Upper lobe of right lung (tissue), 1 donor: Measurements from ENCODE around the gene SRSF8. TPM values are rescaled to one million over a fixed set of nuclear protein-coding genes. Genes with fewer than 3 reads are reported as not detected.

ENCODE experiments used
- ATAC-seq: fragments of 200-7000 bp; cut with Tn5 transposase; one replicate; pipeline ENCODE4 v1.9.1; 2020; ENCODE audit warnings: mild to moderate bottlenecking, moderate library complexity
- DNase-seq: peaks from one replicate; pipeline ENCODE4 v3.0.0-alpha.2; 2020
- H3K27ac ChIP-seq: fragments of 200-600 bp; one replicate; pipeline ENCODE4 v1.8.0; 2022
- H3K27me3 ChIP-seq: fragments of 200-600 bp; one replicate; pipeline ENCODE4 v1.8.0; 2022; ENCODE audit warnings: mild to moderate bottlenecking
- H3K36me3 ChIP-seq: fragments of 200-600 bp; one replicate; pipeline ENCODE4 v1.8.0; 2022
- H3K4me1 ChIP-seq: fragments of 200-600 bp; one replicate; pipeline ENCODE4 v1.8.0; 2022
- H3K4me3 ChIP-seq: fragments of 200-600 bp; one replicate; pipeline ENCODE4 v1.8.0; 2022; ENCODE audit warnings: mild to moderate bottlenecking
- H3K9me3 ChIP-seq: fragments of 200-600 bp; one replicate; pipeline ENCODE4 v1.8.0; 2022
- intact Hi-C: fragments of 100-400 bp; cut with DNase I; formaldehyde crosslinking; loops from one replicate; pipeline ENCODE4 v1.11.0; 2022
- total RNA-seq: library from RNA; stranded (reverse); fragmentation: NEBNext Ultra II Directional; extraction: Animal tissue kit (Norgen Biotek cat#: 25700); gene quantifications from one replicate; pipeline ENCODE4 v1.2.1, GENCODE V29; 2021
- TF ChIP-seq, protein P1 (sequence below): fragments of 200-600 bp; IDR thresholded peaks from one replicate; pipeline ENCODE4 v1.8.0; 2022; ENCODE audit warnings: antibody characterized with exemption
- donor health status: DM: no; HTN: yes; CAD: no; lungs with severe emphysema.

Gene SRSF8
- total RNA-seq, 1 donor from 2014 or later = 42.2 TPM

DNA sequence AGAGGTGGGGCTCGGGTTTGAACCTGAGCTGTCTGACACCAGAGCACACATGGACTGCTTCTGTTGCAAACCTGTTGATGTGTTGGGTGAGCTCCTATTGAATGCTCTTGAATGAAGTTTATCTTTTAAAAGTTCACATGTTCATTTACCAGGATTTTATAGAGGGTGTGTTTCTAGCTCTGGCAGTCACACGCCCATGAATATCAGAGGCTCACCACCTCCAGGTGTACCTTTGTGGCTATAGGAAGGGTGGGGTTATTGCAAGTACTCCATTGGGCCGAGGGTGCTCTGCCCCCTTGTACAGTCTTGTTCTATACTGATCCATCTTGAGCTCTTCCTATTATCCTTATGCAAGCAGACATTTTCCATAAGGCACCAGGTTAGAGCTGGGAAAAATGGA is 32.1 kb downstream of the SRSF8 start:
- intact Hi-C loops = no loop called here
- ATAC-seq = no peak

DNA sequence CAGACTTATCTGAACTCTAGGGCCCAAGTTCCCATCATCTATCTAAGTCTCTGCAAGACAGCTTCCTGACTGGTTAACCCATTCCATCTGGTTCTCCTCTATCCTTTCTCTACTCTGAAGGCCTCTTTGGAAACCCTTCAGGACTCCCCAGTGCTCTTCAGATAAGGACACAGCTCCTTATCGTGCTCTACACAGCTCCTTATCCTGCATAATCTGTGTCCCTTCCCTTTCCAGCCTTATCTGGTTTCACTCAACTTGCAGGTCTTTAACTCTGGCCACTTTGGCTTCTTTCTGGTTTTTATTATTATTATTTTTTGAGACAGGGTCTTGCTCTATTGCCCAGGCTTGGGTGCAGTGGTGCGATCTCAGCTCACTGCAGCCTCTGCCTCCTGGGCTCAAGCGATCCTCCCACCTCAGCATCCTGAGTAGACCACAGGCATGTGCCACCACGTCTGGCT is 33.5 kb downstream of the SRSF8 start:
- H3K36me3 ChIP-seq = no peaks in the 10 kb centered on the region
- ATAC-seq (no peak), DNase-seq (no peak)
- no peaks in the 10 kb centered on the region for H3K27me3 ChIP-seq
- no peak overlapping the region for H3K4me3 ChIP-seq
- H3K9me3 ChIP-seq = no peaks in the 10 kb centered on the region
- intact Hi-C loops = no loop called here
- H3K27ac ChIP-seq = no peak overlapping the region
- no peaks in the 10 kb centered on the region for H3K4me1 ChIP-seq
- TF ChIP-seq, protein P1, sequence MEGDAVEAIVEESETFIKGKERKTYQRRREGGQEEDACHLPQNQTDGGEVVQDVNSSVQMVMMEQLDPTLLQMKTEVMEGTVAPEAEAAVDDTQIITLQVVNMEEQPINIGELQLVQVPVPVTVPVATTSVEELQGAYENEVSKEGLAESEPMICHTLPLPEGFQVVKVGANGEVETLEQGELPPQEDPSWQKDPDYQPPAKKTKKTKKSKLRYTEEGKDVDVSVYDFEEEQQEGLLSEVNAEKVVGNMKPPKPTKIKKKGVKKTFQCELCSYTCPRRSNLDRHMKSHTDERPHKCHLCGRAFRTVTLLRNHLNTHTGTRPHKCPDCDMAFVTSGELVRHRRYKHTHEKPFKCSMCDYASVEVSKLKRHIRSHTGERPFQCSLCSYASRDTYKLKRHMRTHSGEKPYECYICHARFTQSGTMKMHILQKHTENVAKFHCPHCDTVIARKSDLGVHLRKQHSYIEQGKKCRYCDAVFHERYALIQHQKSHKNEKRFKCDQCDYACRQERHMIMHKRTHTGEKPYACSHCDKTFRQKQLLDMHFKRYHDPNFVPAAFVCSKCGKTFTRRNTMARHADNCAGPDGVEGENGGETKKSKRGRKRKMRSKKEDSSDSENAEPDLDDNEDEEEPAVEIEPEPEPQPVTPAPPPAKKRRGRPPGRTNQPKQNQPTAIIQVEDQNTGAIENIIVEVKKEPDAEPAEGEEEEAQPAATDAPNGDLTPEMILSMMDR = no peak

More for the DNA sequence above, 32.1 kb downstream of the SRSF8 start:
- H3K4me1 ChIP-seq = no peaks in the 10 kb centered on the region
- H3K4me3 ChIP-seq = no peak overlapping the region
- no peaks in the 10 kb centered on the region for H3K27me3 ChIP-seq
- TF ChIP-seq, protein P1 = no peak
- DNase-seq = no peak
- no peaks in the 10 kb centered on the region for H3K9me3 ChIP-seq
- H3K27ac ChIP-seq = no peak overlapping the region
- H3K36me3 ChIP-seq = no peaks in the 10 kb centered on the region

DNA sequence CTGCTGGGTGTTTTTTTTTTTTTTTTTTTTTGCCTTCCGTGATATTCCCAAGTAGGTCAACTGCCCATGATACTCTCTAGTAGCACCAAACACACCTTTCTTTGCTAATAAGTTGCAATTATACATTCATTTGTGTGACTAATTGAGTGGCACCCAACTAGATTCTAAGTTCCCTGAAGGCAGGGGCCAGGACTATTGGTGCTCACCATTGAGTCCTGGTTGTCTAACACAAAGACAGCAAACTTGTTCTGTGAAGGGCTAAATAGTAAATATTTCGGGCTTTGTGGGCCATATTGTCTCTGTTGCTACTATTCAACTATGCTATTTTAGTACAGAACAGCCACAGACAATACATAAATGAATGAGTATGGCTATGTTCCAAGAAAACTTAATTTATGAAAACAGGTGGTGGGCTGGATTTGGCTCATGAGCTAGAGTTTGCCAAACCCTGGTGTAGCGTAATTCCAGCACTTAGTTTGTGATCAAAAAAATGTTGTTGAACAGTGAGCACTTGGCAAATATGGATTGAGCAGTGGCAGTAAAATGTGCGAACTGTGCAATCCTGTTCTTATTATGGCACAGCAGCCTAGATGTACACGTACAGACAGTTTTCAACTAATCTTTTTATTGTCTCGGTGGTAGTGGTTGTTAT is 34.3 kb downstream of the SRSF8 start:
- ATAC-seq (no peak), DNase-seq (no peak)
- TF ChIP-seq, protein P1 = no peak
- H3K4me1 ChIP-seq = no peaks in the 10 kb centered on the region
- intact Hi-C loops = no loop called here
- H3K9me3 ChIP-seq = no peaks in the 10 kb centered on the region
- no peaks in the 10 kb centered on the region for H3K27me3 ChIP-seq
- H3K4me3 ChIP-seq = no peak overlapping the region
- H3K36me3 ChIP-seq = no peaks in the 10 kb centered on the region
- no peak overlapping the region for H3K27ac ChIP-seq

DNA sequence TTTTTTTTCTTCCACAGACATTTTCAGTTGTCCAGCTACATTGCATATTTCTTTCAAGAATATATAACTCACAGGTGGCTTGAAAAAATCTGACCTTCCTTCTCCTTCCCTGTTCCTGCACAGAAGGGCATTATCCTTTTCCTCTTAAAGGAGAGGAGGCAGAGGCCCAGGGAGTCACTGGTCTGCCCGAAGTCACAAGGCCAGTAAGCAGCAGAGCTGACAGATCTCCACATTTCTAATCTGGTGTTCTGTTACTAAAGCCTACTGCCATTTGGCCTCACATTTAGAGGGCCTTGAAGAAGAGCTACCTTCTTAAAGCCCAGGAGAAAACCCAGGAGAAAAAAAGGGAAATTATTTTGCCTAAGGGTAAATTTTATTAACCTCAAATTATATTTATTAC is 35.2 kb downstream of the SRSF8 start:
- TF ChIP-seq, protein P1 = no peak
- Histone ChIP-seq H3K9me3 (no peaks in the 10 kb centered on the region), H3K4me1 (no peaks in the 10 kb centered on the region), H3K27me3 (no peaks in the 10 kb centered on the region), H3K36me3 (no peaks in the 10 kb centered on the region), H3K4me3 (no peak overlapping the region), H3K27ac (no peak overlapping the region)
- intact Hi-C loops = no loop called here
- DNase-seq = no peak
- no peak for ATAC-seq

DNA sequence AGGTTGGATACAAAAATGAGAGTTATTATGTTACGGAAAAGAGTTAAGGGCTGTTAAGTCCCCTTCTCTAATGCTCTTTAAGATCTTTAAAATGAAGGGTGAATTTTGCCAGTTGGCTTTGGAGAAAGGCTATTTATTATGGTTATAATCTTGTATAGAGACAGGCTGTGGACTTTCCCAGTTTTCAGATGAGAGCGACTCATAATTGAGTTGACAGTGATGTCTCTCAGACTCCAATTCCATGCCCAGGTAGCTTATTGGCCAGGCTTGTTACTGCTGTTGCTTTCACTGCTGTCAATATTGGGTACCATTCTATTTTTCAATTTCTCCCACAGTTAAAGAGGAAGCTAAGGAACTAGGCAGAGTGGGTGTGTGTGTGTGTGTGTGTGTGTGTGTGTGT is 36.0 kb downstream of the SRSF8 start:
- H3K36me3 ChIP-seq = no peaks in the 10 kb centered on the region
- no peaks in the 10 kb centered on the region for H3K27me3 ChIP-seq
- ATAC-seq (no peak), DNase-seq (no peak)
- peaks cover 3% of the 10 kb centered on the region for H3K4me1 ChIP-seq
- intact Hi-C loops = no loop called here
- H3K9me3 ChIP-seq = no peaks in the 10 kb centered on the region
- H3K27ac ChIP-seq = no peak overlapping the region
- TF ChIP-seq, protein P1 = no peak
- H3K4me3 ChIP-seq = no peak overlapping the region

- H3K4me1 ChIP-seq = peaks cover 6% of the 10 kb centered on the region
- H3K9me3 ChIP-seq = no peaks in the 10 kb centered on the region
- no peaks in the 10 kb centered on the region for H3K36me3 ChIP-seq
- no peak overlapping the region for H3K4me3 ChIP-seq
- intact Hi-C loops = no loop called here
- TF ChIP-seq, protein P1 = no peak
- DNase-seq = no peak
- ATAC-seq = no peak
- no peaks in the 10 kb centered on the region for H3K27me3 ChIP-seq
- no peak overlapping the region for H3K27ac ChIP-seq
Observed at GRCh38 chr11:95103701-95104100, 37.0 kb downstream of the SRSF8 start.
